ENCODE measurements around the gene ZBTB20. TPM values are rescaled to one million over a fixed set of nuclear protein-coding genes. Genes with fewer than 3 reads are reported as not detected.

ZBTB20 gene
- total and polyA plus RNA-seq, 7 donors = 0.40 to 74.9 (median 41.7) TPM

- Histone ChIP-seq H3K4me1 (peaks cover 56% of the 10 kb centered on the region), H3K36me3 (ENCODE audit: insufficient read depth in 1 of 2, low read depth in 1 of 2) (no peaks in the 10 kb centered on the region), H3K27me3 (ENCODE audit: insufficient read depth in 3 of 3, low read length in 2 of 3) (no peaks in the 10 kb centered on the region), H3K4me3 (peak overlapping the region; percentile 17), H3K27ac (peak overlapping the region; percentile 96), H3K9me3 (no peaks in the 10 kb centered on the region)
- DNase-seq = peak; percentile 46 to 64
- peak; percentile 53 to 71 (median 64) for ATAC-seq
- intact Hi-C loops (cut with DNase I) = loop anchor here (5.0 to 10.0 kb wide), 3 partner anchors 123 to 517 kb away; partner anchors contain the start of gene ZBTB20 (in 1 of the 2)
- 21 to 29% (median 22%) methylated on average over 4 of the region's 4 CpGs for WGBS, 3 donors
- no peak for TF ChIP-seq CTCF (IDR thresholded peaks at IDR 0.05)
Observed at GRCh38 chr3:114627770-114628169, 519.3 kb downstream of the ZBTB20 start.

DNA sequence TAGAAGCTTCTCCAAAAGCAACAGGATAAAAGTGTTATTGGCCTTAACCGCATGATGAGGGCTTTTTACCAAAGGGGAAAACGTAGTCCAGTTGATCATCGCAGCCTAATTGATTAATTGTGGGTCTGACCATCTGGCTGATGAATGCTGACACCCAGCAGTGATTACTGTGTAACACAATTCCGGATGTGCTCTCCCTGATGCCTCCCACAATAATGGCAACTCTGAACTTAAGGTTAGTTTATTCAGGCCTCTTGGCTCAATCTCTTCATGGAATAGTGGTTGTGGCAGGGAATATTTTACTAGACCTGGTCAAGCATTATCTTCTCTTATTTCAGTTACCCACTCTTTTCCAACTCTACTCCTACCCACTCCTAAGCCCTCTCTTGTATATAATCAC, 520.3 kb downstream of the ZBTB20 start:
- intact Hi-C loops (cut with DNase I) = loop anchor here (5.0 to 10.0 kb wide), 3 partner anchors 122 to 518 kb away; partner anchors contain the start of gene ZBTB20 (in 1 of the 2)
- no peaks in the 10 kb centered on the region for H3K36me3 ChIP-seq (ENCODE audit: insufficient read depth in 1 of 2, low read depth in 1 of 2)
- H3K27me3 ChIP-seq (ENCODE audit: insufficient read depth in 3 of 3, low read length in 2 of 3) = no peaks in the 10 kb centered on the region
- TF ChIP-seq CTCF (IDR thresholded peaks at IDR 0.05) = no peak
- peak overlapping the region; percentile 96 for H3K27ac ChIP-seq
- DNase-seq (no peak), ATAC-seq (no peak)
- H3K9me3 ChIP-seq = no peaks in the 10 kb centered on the region
- H3K4me1 ChIP-seq = peaks cover 66% of the 10 kb centered on the region
- 42 to 63% (median 45%) methylated on average over 4 of the region's 4 CpGs for WGBS, 3 donors
- H3K4me3 ChIP-seq = no peak overlapping the region

GRCh38 chr3:114624571-114625181, 522.4 kb downstream of the ZBTB20 start:
- DNase-seq = peak; percentile 95 to 98
- peak overlapping the region; percentile 96 for H3K27ac ChIP-seq
- peaks cover 72% of the 10 kb centered on the region for H3K4me1 ChIP-seq
- intact Hi-C loops (cut with DNase I) = loop anchor here (2.0 to 10.0 kb wide), 4 partner anchors 24 to 520 kb away; partner anchors contain the start of gene ZBTB20 (in 1 of the 2)
- H3K9me3 ChIP-seq = no peaks in the 10 kb centered on the region
- peak overlapping the region; percentile 66 for H3K4me3 ChIP-seq
- H3K36me3 ChIP-seq (ENCODE audit: insufficient read depth in 1 of 2, low read depth in 1 of 2) = no peaks in the 10 kb centered on the region
- H3K27me3 ChIP-seq (ENCODE audit: insufficient read depth in 3 of 3, low read length in 2 of 3) = no peaks in the 10 kb centered on the region
- WGBS, 3 donors = 4 to 6% (median 6%) methylated on average over 10 of the region's 10 CpGs
- no peak for TF ChIP-seq CTCF (IDR thresholded peaks at IDR 0.05)
- peak; percentile 91 to 96 (median 92) for ATAC-seq

GRCh38 chr3:114624047-114624445, 523.0 kb downstream of the ZBTB20 start:
- Histone ChIP-seq H3K4me3 (peak overlapping the region; percentile 66), H3K27ac (peak overlapping the region; percentile 96), H3K9me3 (no peaks in the 10 kb centered on the region), H3K27me3 (ENCODE audit: insufficient read depth in 3 of 3, low read length in 2 of 3) (no peaks in the 10 kb centered on the region), H3K4me1 (peaks cover 70% of the 10 kb centered on the region), H3K36me3 (ENCODE audit: insufficient read depth in 1 of 2, low read depth in 1 of 2) (no peaks in the 10 kb centered on the region)
- DNase-seq = peak; percentile 38 to 74
- WGBS, 3 donors = 1 to 6% (median 5%) methylated on average over 6 of the region's 6 CpGs
- intact Hi-C loops (cut with DNase I) = loop anchor here (2.0 to 10.0 kb wide), 3 partner anchors 23 to 521 kb away; partner anchors contain the start of gene ZBTB20 (in 1 of the 2)
- no peak for TF ChIP-seq CTCF (IDR thresholded peaks at IDR 0.05)
- peak; percentile 72 to 87 (median 80) for ATAC-seq

Data from psoas muscle (tissue), 8 donors.